ENCODE data around the gene JADE3.

JADE3 gene

GRCh38 chrX:46904626-46905025 is 7.6 kb upstream of the JADE3 start:
- H3K4me1 ChIP-seq (ENCODE audit: control insufficient read depth, insufficient read depth, low read length, poor library complexity, severe bottlenecking): no peaks in the 10 kb centered on the region
- WGBS, 2 experiments (ENCODE audit: insufficient coverage in 2 of 2): 80% methylated on average over 1 of the region's 2 CpGs; no CpG with 5 or more reads in 1 of the 2 experiments

GRCh38 chrX:46910415-46910814 is 1.8 kb upstream of the JADE3 start:
- no peak overlapping the region for H3K4me3 ChIP-seq (ENCODE audit: extremely low read depth, insufficient read depth, low read length, poor library complexity, severe bottlenecking)
- WGBS, 2 experiments (ENCODE audit: insufficient coverage in 2 of 2): no CpG with 5 or more reads among the region's 3 CpGs
- H3K9me3 ChIP-seq (ENCODE audit: control insufficient read depth, low read length): no peaks in the 10 kb centered on the region
- H3K4me1 ChIP-seq (ENCODE audit: control insufficient read depth, insufficient read depth, low read length, poor library complexity, severe bottlenecking): peaks cover 4% of the 10 kb centered on the region
- no peak overlapping the region for H3K27ac ChIP-seq (ENCODE audit: low read depth, low read length, severe bottlenecking)
- H3K36me3 ChIP-seq (ENCODE audit: control insufficient read depth, insufficient read depth, low read length): no peaks in the 10 kb centered on the region

More at GRCh38 chrX:46904626-46905025, 7.6 kb upstream of the JADE3 start:
- Histone ChIP-seq H3K4me3 (ENCODE audit: extremely low read depth, insufficient read depth, low read length, poor library complexity, severe bottlenecking) (no peak overlapping the region), H3K36me3 (ENCODE audit: control insufficient read depth, insufficient read depth, low read length) (no peaks in the 10 kb centered on the region), H3K27ac (ENCODE audit: low read depth, low read length, severe bottlenecking) (no peak overlapping the region), H3K9me3 (ENCODE audit: control insufficient read depth, low read length) (no peaks in the 10 kb centered on the region)

GRCh38 chrX:46912603-46913491 is 626 bp downstream of the JADE3 start:
- WGBS, 2 experiments (ENCODE audit: insufficient coverage in 2 of 2): 0 to 7% methylated on average over 1 to 3 of the region's 109 CpGs

DNA sequence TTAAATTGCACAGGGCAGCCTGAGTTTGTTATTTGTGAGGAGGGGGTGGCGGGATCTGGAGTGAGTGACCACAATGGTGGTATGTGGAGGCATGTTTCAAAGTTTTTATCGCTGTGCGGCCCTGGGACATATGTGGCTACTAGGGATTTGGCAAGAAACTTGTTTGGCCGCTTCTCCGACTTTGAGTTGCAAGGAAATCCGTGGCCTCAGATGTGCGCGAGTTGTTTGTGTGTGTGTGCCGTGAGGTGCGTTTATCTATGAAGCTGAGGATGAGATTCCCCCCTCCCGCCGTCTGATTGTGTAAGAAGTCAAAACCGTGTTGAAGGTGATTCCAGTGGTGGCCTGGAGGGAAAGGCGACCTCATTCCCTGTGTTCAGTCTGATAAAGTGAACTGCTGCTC is 1.4 kb downstream of the JADE3 start:
- H3K4me3 ChIP-seq (ENCODE audit: extremely low read depth, insufficient read depth, low read length, poor library complexity, severe bottlenecking): peak overlapping the region; percentile 59
- peak overlapping the region; percentile 16 for H3K27ac ChIP-seq (ENCODE audit: low read depth, low read length, severe bottlenecking)
- 4% methylated on average over 4 of the region's 14 CpGs; no CpG with 5 or more reads in 1 of the 2 experiments for WGBS, 2 experiments (ENCODE audit: insufficient coverage in 2 of 2)
- H3K36me3 ChIP-seq (ENCODE audit: control insufficient read depth, insufficient read depth, low read length): no peaks in the 10 kb centered on the region
- H3K4me1 ChIP-seq (ENCODE audit: control insufficient read depth, insufficient read depth, low read length, poor library complexity, severe bottlenecking): peaks cover 4% of the 10 kb centered on the region
- no peaks in the 10 kb centered on the region for H3K9me3 ChIP-seq (ENCODE audit: control insufficient read depth, low read length)

More at GRCh38 chrX:46912603-46913491, 626 bp downstream of the JADE3 start:
- Histone ChIP-seq H3K36me3 (ENCODE audit: control insufficient read depth, insufficient read depth, low read length) (no peaks in the 10 kb centered on the region), H3K4me3 (ENCODE audit: extremely low read depth, insufficient read depth, low read length, poor library complexity, severe bottlenecking) (peak overlapping the region; percentile 59), H3K9me3 (ENCODE audit: control insufficient read depth, low read length) (no peaks in the 10 kb centered on the region), H3K4me1 (ENCODE audit: control insufficient read depth, insufficient read depth, low read length, poor library complexity, severe bottlenecking) (peaks cover 4% of the 10 kb centered on the region), H3K27ac (ENCODE audit: low read depth, low read length, severe bottlenecking) (peak overlapping the region; percentile 16)

- Histone ChIP-seq H3K36me3 (ENCODE audit: control insufficient read depth, insufficient read depth, low read length) (no peaks in the 10 kb centered on the region), H3K4me3 (ENCODE audit: extremely low read depth, insufficient read depth, low read length, poor library complexity, severe bottlenecking) (no peak overlapping the region), H3K27ac (ENCODE audit: low read depth, low read length, severe bottlenecking) (no peak overlapping the region), H3K4me1 (ENCODE audit: control insufficient read depth, insufficient read depth, low read length, poor library complexity, severe bottlenecking) (peaks cover 4% of the 10 kb centered on the region), H3K9me3 (ENCODE audit: control insufficient read depth, low read length) (peaks cover 3% of the 10 kb centered on the region)
- 100% methylated on average over 1 of the region's 2 CpGs; no CpG with 5 or more reads in 1 of the 2 experiments for WGBS, 2 experiments (ENCODE audit: insufficient coverage in 2 of 2)
These were observed 4.1 kb downstream of the JADE3 start for GRCh38 chrX:46916273-46916672.

GRCh38 chrX:46917622-46918021 is 5.4 kb downstream of the JADE3 start:
- Histone ChIP-seq H3K36me3 (ENCODE audit: control insufficient read depth, insufficient read depth, low read length) (no peaks in the 10 kb centered on the region), H3K4me3 (ENCODE audit: extremely low read depth, insufficient read depth, low read length, poor library complexity, severe bottlenecking) (no peak overlapping the region), H3K27ac (ENCODE audit: low read depth, low read length, severe bottlenecking) (no peak overlapping the region), H3K4me1 (ENCODE audit: control insufficient read depth, insufficient read depth, low read length, poor library complexity, severe bottlenecking) (peaks cover 4% of the 10 kb centered on the region), H3K9me3 (ENCODE audit: control insufficient read depth, low read length) (peaks cover 3% of the 10 kb centered on the region)
- no CpG with 5 or more reads among the region's 1 CpG for WGBS, 2 experiments (ENCODE audit: insufficient coverage in 2 of 2)

GRCh38 chrX:46918434-46918833 is 6.2 kb downstream of the JADE3 start:
- no peak overlapping the region for H3K4me3 ChIP-seq (ENCODE audit: extremely low read depth, insufficient read depth, low read length, poor library complexity, severe bottlenecking)
- H3K4me1 ChIP-seq (ENCODE audit: control insufficient read depth, insufficient read depth, low read length, poor library complexity, severe bottlenecking): peaks cover 4% of the 10 kb centered on the region
- peaks cover 3% of the 10 kb centered on the region for H3K9me3 ChIP-seq (ENCODE audit: control insufficient read depth, low read length)
- H3K36me3 ChIP-seq (ENCODE audit: control insufficient read depth, insufficient read depth, low read length): no peaks in the 10 kb centered on the region
- 100% methylated on average over 1 of the region's 1 CpG; no CpG with 5 or more reads in 1 of the 2 experiments for WGBS, 2 experiments (ENCODE audit: insufficient coverage in 2 of 2)
- no peak overlapping the region for H3K27ac ChIP-seq (ENCODE audit: low read depth, low read length, severe bottlenecking)

GRCh38 chrX:46920235-46920634 is 8.0 kb downstream of the JADE3 start:
- peaks cover 3% of the 10 kb centered on the region for H3K9me3 ChIP-seq (ENCODE audit: control insufficient read depth, low read length)
- 80% methylated on average over 1 of the region's 4 CpGs; no CpG with 5 or more reads in 1 of the 2 experiments for WGBS, 2 experiments (ENCODE audit: insufficient coverage in 2 of 2)
- H3K4me3 ChIP-seq (ENCODE audit: extremely low read depth, insufficient read depth, low read length, poor library complexity, severe bottlenecking): no peak overlapping the region
- no peaks in the 10 kb centered on the region for H3K36me3 ChIP-seq (ENCODE audit: control insufficient read depth, insufficient read depth, low read length)
- H3K27ac ChIP-seq (ENCODE audit: low read depth, low read length, severe bottlenecking): no peak overlapping the region
- H3K4me1 ChIP-seq (ENCODE audit: control insufficient read depth, insufficient read depth, low read length, poor library complexity, severe bottlenecking): no peaks in the 10 kb centered on the region

DNA sequence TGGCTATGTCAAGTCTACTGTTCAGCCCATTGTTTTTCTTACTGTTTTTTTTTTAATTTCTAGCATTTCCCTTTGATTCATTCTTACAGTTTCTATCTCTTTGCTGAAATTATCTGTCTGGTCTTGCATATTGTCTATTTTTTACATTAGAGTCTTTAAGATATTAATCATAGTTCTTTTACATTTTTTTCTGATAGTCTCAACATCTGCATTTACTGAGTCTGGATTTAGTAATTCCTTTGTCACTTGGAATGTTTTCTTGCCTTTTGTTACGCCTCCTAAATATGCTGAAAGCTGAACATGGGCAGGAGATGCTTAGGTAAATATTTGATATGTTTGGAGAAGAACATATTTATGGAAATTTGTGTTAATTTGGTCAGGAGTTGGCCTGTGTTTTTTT is 10.4 kb downstream of the JADE3 start:
- Histone ChIP-seq H3K4me1 (ENCODE audit: control insufficient read depth, insufficient read depth, low read length, poor library complexity, severe bottlenecking) (no peaks in the 10 kb centered on the region), H3K36me3 (ENCODE audit: control insufficient read depth, insufficient read depth, low read length) (no peaks in the 10 kb centered on the region), H3K9me3 (ENCODE audit: control insufficient read depth, low read length) (peaks cover 3% of the 10 kb centered on the region), H3K4me3 (ENCODE audit: extremely low read depth, insufficient read depth, low read length, poor library complexity, severe bottlenecking) (no peak overlapping the region), H3K27ac (ENCODE audit: low read depth, low read length, severe bottlenecking) (no peak overlapping the region)
- 100% methylated on average over 1 of the region's 1 CpG; no CpG with 5 or more reads in 1 of the 2 experiments for WGBS, 2 experiments (ENCODE audit: insufficient coverage in 2 of 2)

DNA sequence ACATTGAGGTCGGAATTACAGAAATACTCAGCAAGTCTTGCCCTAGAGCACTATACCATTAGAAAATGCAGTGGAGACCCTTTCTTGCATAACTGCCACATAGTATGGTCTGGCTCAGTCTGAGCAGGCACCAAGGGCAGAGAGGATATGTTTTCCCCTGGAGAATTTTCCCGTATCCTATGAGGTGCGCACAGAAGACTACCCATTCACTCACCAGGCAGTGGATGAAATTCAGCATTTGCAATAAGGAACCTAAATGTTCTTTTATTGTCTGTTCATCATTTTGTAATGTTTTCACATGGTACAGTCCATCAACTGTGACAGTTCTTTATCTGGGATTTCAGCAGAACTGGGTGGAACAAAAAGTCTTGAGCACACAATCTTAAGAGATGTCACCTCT is 15.5 kb downstream of the JADE3 start:
- Histone ChIP-seq H3K9me3 (ENCODE audit: control insufficient read depth, low read length) (no peaks in the 10 kb centered on the region), H3K4me1 (ENCODE audit: control insufficient read depth, insufficient read depth, low read length, poor library complexity, severe bottlenecking) (peaks cover 10% of the 10 kb centered on the region), H3K4me3 (ENCODE audit: extremely low read depth, insufficient read depth, low read length, poor library complexity, severe bottlenecking) (no peak overlapping the region), H3K36me3 (ENCODE audit: control insufficient read depth, insufficient read depth, low read length) (no peaks in the 10 kb centered on the region), H3K27ac (ENCODE audit: low read depth, low read length, severe bottlenecking) (no peak overlapping the region)
- WGBS, 2 experiments (ENCODE audit: insufficient coverage in 2 of 2): 100% methylated on average over 1 of the region's 3 CpGs; no CpG with 5 or more reads in 1 of the 2 experiments

All from mesodermal cell (in vitro differentiated cells).